Epithelial cell of esophagus (primary cell): ENCODE measurements around the gene IL15RA.

Source experiments
- DNase-seq: peaks from one replicate; pipeline ENCODE4 v3.0.0; 2010; ENCODE audit warnings: low read depth
- H3K4me3 ChIP-seq: 2 replicates; pipeline ENCODE4 v1.5.1; 2011; ENCODE audit warnings: mild to moderate bottlenecking, low read length, control low read depth
- TF ChIP-seq, protein P1 (sequence below): IDR thresholded peaks from 2 replicates; pipeline ENCODE4 v1.5.1; 2011; ENCODE audit warnings: low read depth, mild to moderate bottlenecking, low read length, control low read depth, inconsistent platforms; ENCODE audit not compliant: insufficient read depth; ENCODE audit errors: missing control alignments

The IL15RA gene

DNA sequence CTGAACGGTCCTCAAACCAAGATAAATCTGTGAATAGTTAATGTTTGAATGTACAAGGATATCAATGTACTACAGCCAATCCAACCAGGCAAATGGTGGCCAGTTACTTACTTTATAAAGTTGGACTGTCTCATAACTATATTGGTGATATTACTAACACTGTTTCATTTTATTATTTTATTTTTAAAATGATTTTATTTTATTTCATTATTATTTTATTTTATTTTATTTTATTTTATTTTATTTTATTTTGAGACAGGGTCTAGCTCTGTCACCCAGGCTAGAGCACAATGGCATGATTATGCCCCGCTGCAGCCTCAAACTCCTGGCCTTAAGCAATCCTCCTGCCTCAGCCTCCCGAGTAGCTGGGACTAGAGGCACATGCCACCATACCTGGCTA is 6.8 kb downstream of the IL15RA start:
- DNase-seq: no peak
- TF ChIP-seq, protein P1, sequence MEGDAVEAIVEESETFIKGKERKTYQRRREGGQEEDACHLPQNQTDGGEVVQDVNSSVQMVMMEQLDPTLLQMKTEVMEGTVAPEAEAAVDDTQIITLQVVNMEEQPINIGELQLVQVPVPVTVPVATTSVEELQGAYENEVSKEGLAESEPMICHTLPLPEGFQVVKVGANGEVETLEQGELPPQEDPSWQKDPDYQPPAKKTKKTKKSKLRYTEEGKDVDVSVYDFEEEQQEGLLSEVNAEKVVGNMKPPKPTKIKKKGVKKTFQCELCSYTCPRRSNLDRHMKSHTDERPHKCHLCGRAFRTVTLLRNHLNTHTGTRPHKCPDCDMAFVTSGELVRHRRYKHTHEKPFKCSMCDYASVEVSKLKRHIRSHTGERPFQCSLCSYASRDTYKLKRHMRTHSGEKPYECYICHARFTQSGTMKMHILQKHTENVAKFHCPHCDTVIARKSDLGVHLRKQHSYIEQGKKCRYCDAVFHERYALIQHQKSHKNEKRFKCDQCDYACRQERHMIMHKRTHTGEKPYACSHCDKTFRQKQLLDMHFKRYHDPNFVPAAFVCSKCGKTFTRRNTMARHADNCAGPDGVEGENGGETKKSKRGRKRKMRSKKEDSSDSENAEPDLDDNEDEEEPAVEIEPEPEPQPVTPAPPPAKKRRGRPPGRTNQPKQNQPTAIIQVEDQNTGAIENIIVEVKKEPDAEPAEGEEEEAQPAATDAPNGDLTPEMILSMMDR: no peak
- H3K4me3 ChIP-seq: no peak overlapping the region

DNA sequence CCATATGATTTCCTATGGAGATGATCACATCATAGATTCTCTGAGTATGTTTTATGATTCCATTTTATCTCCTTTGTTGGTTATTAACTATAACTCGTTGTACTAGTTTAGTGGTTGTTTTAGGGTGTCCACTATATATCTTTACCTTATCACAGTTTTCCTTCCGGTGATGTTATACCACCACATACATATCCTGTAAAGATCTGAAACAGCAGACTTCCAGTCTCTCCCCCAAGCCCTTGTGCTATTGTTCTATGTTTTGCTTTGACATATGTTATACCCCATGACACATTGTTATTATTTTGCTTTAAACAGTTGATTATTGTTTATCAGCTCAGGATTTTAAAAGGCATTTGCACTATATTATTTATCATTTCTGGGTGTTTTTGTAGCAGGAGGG is 7.3 kb downstream of the IL15RA start:
- TF ChIP-seq, protein P1: no peak
- no peak overlapping the region for H3K4me3 ChIP-seq
- no peak for DNase-seq

DNA sequence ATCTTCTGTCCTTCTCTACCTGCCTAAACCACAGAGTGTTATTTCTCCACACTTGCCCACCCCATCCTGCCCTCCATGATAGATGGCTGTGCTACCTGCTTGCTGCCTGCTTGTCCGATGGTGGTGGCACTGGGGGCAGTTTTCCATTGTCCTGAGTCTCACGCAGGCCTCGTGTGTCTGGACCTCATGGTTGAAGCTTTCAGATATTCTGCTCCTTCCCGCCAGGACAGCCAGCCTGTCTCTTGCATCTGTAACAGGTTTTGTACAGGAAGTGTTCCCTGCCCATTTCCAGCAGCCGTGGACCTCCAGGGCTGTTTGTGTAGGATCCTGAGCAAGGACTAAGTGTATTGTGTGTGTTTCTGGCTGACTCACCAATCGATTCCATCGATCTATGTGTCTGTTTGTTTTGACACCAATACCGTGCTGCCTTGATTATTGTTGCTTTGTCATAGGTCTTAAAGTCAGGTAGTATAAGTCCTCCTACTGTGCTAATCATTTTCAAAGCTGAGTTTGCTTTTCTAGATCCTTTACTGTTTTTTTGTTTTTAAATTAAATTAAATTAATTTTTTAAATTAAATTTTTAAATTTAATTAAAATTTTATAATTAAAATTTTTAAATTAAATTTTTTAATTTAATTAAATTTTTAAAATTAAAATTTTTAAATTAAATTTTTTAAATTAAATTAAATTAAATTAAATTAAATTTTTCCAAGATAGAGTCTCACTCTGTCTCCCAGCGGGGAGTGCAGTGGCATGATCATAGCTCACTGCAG is 8.5 kb downstream of the IL15RA start:
- TF ChIP-seq, protein P1: no peak

DNA sequence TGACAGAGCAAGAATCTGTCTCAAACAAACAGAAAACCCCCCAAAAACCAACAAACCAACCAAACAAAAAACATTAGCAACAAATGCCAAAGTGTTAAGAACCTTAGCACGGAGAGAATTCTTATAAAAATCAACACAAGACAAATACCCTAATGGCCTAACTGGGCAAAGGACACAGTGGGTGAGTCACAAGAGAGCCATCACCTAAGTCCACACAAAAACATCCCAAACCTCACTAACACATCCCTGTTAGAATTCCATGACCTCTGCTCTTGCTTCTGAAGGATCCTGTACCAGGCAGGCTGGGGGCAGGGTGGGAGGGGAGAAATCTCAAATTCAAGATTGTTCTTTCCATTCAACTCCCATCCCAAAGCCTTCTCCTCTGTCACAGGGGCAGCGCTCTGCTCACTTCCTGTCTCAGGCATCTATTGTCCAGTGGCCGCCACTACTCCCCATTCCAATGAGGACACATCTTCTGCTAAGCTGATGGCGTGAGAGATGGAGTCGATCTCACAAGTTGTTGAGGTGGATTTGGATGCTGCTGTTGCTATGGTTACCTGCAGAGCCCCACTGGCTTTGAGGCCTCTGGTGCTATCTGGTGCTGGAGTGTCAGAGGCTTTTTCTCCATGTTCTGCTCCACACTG is 9.2 kb downstream of the IL15RA start:
- H3K4me3 ChIP-seq: no peak overlapping the region
- TF ChIP-seq, protein P1: no peak
- DNase-seq: no peak

More for the DNA sequence above, 8.5 kb downstream of the IL15RA start:
- no peak for DNase-seq
- no peak overlapping the region for H3K4me3 ChIP-seq

DNA sequence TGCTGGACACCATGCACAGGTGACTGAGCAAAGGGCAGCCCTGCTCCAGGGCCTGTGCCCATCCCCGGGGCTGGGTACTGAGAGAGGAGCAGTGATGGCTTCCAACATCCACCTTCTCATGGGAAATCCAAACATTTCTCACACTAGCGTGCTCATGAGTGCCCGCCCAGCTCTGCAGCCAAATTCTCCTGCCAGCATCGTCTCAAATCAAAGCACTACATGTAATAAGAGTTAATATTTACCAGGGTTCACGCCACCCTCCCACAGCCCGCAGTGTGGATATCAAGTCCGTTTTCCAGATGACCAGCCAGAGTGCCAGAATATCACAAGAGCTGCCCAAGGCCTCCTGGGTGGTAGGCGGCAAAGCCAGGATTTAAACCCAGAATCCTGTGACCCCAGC is 12.1 kb downstream of the IL15RA start:
- no peak for DNase-seq
- TF ChIP-seq, protein P1: no peak
- no peak overlapping the region for H3K4me3 ChIP-seq

DNA sequence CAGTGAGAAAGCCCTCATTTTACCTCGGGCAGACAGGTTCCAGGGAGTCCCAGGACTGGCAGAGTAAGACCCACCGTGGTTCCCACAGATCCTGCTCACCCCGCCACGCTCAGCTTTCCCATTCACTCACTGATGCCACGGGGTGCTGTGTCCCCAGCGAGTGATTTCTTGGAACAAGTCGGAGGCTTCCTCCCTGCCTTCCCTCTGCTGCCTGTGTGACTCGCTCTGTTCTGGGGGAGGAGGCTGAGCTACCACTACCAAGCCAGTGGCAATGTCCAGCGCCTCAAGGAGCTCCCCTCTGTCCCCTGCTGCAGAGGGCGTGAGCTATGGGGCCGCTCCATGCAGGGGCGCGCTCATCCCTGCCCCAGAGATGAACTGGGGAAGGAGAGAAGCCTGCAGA is 12.6 kb downstream of the IL15RA start:
- TF ChIP-seq, protein P1: no peak
- DNase-seq: no peak
- no peak overlapping the region for H3K4me3 ChIP-seq
